ENCODE data around the gene CUL2. TPM values are rescaled to one million over a fixed set of nuclear protein-coding genes. Genes with fewer than 3 reads are reported as not detected.
"Not testable (repeated sequence)": the region's sequence is repeated elsewhere in the genome, so short reads cannot be mapped to it uniquely, and the experiment has no call there.

Gene CUL2
- total RNA-seq, 1 donor from 2014 or later: 18.3 TPM

DNA sequence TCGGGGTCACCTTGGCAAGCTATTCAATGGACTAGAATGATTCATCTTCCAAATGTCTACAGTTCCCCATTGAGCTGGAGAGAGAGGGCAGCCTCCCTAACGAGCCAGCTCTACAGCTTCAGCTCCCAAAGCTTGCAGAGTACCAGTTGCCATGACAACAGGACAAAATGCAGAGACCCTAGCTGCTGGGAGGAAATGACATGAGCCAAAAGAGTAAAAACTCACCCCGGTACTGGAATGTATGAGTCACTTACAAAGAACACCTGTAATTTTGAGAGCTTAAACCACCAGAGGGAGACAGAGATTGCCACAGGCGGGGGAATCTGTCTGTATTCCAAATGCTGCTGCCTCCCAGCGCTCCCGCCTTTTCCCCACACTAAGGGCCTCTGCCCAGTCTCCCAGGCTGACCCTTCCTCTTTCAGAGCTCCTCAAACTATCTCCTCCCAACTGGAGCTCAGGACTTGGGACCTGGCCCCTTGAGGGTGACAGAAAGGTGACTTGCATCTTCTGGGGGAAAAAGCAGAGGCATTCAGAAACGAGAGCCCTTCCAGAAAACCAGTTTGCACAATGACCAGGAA is 95.5 kb downstream of the CUL2 start:
- H3K27me3 ChIP-seq (ENCODE audit: control insufficient read depth in 3 of 3, insufficient read depth in 3 of 3, low read length in 3 of 3): no peaks in the 10 kb centered on the region

DNA sequence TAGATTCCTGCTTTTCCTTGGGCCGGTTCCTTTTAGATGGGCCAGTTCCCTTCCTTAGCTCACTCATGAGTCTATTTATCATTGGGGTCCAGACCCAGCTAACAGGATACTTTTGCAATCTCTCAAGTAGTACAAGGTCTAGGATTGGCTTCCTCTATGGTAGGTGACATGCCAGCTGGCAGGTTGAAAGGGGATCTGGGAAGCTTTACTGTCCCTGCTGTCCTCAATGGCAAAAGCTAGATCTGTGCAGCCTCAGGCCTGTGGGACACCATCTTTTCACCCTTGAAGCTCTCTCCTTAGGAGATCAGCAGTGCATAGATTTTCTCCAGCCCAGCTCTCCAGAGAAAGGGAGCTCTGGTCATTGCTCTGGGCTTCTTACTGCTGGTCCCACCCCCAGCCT is 96.4 kb downstream of the CUL2 start:
- H3K9ac ChIP-seq (ENCODE audit: low read depth in 1 of 3, low read length in 3 of 3): no peak overlapping the region
- no peak overlapping the region for H3K27ac ChIP-seq (ENCODE audit: low read depth, low read length)
- no peaks in the 10 kb centered on the region for H3K27me3 ChIP-seq (ENCODE audit: control insufficient read depth in 3 of 3, insufficient read depth in 3 of 3, low read length in 3 of 3)
- no peaks in the 10 kb centered on the region for H3K4me1 ChIP-seq (ENCODE audit: control insufficient read depth in 3 of 3, insufficient read depth in 3 of 3, low read length in 3 of 3)
- no peaks in the 10 kb centered on the region for H3K36me3 ChIP-seq (ENCODE audit: control insufficient read depth in 3 of 3, insufficient read depth in 3 of 3, low read length in 3 of 3)
- no peaks in the 10 kb centered on the region for H3K9me3 ChIP-seq (ENCODE audit: control insufficient read depth in 3 of 3, low read length in 3 of 3)
- no peak overlapping the region for H3K4me3 ChIP-seq (ENCODE audit: low read length in 3 of 3)

More for the DNA sequence above, 95.5 kb downstream of the CUL2 start:
- H3K9ac ChIP-seq (ENCODE audit: low read depth in 1 of 3, low read length in 3 of 3): no peak overlapping the region
- H3K36me3 ChIP-seq (ENCODE audit: control insufficient read depth in 3 of 3, insufficient read depth in 3 of 3, low read length in 3 of 3): no peaks in the 10 kb centered on the region
- no peaks in the 10 kb centered on the region for H3K9me3 ChIP-seq (ENCODE audit: control insufficient read depth in 3 of 3, low read length in 3 of 3)
- no peaks in the 10 kb centered on the region for H3K4me1 ChIP-seq (ENCODE audit: control insufficient read depth in 3 of 3, insufficient read depth in 3 of 3, low read length in 3 of 3)
- no peak overlapping the region for H3K4me3 ChIP-seq (ENCODE audit: low read length in 3 of 3)
- no peak overlapping the region for H3K27ac ChIP-seq (ENCODE audit: low read depth, low read length)

DNA sequence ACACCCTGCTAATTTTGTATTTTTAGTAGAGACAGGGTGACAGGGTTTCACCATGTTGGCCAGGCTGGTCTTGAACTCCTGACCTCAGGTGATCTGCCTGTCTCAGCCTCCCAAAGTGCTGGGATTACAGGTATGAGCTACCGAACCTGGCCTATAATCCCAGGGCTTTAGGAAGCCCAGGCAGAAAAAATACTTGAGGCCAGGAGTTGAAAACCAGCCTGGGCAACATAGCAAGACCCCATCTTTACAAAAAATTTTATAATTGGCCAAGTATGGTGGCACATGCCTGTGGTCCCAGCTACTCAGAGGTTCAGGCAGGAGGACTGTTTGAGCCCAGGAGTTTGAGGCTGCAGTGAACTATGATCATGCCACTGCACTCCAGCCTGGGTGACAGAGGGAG is 99.0 kb downstream of the CUL2 start:
- not testable (repeated sequence) for H3K9me3 ChIP-seq (ENCODE audit: control insufficient read depth in 3 of 3, low read length in 3 of 3); H3K36me3 ChIP-seq (ENCODE audit: control insufficient read depth in 3 of 3, insufficient read depth in 3 of 3, low read length in 3 of 3); H3K4me3 ChIP-seq (ENCODE audit: low read length in 3 of 3); H3K4me1 ChIP-seq (ENCODE audit: control insufficient read depth in 3 of 3, insufficient read depth in 3 of 3, low read length in 3 of 3); H3K9ac ChIP-seq (ENCODE audit: low read depth in 1 of 3, low read length in 3 of 3); H3K27ac ChIP-seq (ENCODE audit: low read depth, low read length); H3K27me3 ChIP-seq (ENCODE audit: control insufficient read depth in 3 of 3, insufficient read depth in 3 of 3, low read length in 3 of 3)

DNA sequence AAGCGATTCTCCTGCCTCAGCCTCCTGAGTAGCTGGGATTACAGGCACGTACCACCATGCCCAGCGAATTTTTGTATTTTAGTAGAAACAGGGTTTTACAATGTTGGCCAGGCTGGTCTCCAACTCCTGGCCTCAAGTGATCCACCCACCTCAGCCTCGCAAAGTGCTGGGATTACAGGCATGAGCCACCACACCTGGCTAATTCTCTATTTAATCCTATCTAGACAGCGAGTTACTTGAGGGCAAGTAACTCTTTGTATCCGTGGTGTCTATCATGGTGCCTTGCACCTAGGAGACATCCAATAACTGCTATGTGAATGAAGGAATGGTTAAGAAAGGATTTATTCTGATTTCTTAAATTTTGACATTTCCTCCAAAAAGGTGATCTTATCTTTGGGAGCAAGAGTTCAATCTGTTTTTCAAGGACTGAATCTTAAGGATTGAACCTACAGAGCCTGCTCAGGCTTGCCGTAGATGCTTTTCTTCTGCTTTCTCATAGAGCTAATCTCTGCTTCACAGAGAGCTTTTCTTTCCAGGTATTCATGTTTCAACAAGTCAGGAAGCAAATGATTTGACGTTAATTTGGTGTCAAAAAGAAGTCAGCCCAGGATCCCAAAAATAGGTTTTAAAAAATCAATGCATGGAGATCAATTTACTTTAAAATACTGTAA is 101.6 kb downstream of the CUL2 start:
- Histone ChIP-seq H3K36me3 (ENCODE audit: control insufficient read depth in 3 of 3, insufficient read depth in 3 of 3, low read length in 3 of 3) (no peaks in the 10 kb centered on the region), H3K27ac (ENCODE audit: low read depth, low read length) (no peak overlapping the region), H3K27me3 (ENCODE audit: control insufficient read depth in 3 of 3, insufficient read depth in 3 of 3, low read length in 3 of 3) (no peaks in the 10 kb centered on the region), H3K9ac (ENCODE audit: low read depth in 1 of 3, low read length in 3 of 3) (no peak overlapping the region), H3K4me3 (ENCODE audit: low read length in 3 of 3) (no peak overlapping the region), H3K9me3 (ENCODE audit: control insufficient read depth in 3 of 3, low read length in 3 of 3) (peaks cover 2 to 8% (median 3%) of the 10 kb centered on the region in 3 donors), H3K4me1 (ENCODE audit: control insufficient read depth in 3 of 3, insufficient read depth in 3 of 3, low read length in 3 of 3) (no peaks in the 10 kb centered on the region)

DNA sequence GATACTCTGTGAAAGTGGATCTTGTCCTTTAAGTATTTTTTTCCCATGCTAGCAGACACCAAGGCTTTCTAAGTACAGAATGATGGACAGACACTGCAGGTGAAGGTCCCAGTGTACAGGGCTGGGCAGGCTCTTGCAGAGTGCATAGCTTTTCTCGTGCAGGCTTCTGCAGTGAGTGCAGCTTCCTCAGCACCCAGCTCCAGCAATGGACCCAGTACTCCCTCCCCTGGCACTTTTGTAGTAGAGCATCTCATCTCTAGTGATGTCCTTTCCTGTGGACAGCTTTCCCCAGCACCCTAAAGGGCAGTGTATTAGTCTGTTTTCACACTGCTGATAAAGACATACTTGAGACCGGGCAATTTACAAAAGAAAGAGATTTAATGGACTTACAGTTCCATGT is 104.3 kb downstream of the CUL2 start:
- no peak overlapping the region for H3K27ac ChIP-seq (ENCODE audit: low read depth, low read length)
- peaks cover 2 to 8% (median 3%) of the 10 kb centered on the region in 3 donors for H3K9me3 ChIP-seq (ENCODE audit: control insufficient read depth in 3 of 3, low read length in 3 of 3)
- H3K27me3 ChIP-seq (ENCODE audit: control insufficient read depth in 3 of 3, insufficient read depth in 3 of 3, low read length in 3 of 3): no peaks in the 10 kb centered on the region
- H3K9ac ChIP-seq (ENCODE audit: low read depth in 1 of 3, low read length in 3 of 3): no peak overlapping the region
- no peak overlapping the region for H3K4me3 ChIP-seq (ENCODE audit: low read length in 3 of 3)
- no peaks in the 10 kb centered on the region for H3K36me3 ChIP-seq (ENCODE audit: control insufficient read depth in 3 of 3, insufficient read depth in 3 of 3, low read length in 3 of 3)
- no peaks in the 10 kb centered on the region for H3K4me1 ChIP-seq (ENCODE audit: control insufficient read depth in 3 of 3, insufficient read depth in 3 of 3, low read length in 3 of 3)

DNA sequence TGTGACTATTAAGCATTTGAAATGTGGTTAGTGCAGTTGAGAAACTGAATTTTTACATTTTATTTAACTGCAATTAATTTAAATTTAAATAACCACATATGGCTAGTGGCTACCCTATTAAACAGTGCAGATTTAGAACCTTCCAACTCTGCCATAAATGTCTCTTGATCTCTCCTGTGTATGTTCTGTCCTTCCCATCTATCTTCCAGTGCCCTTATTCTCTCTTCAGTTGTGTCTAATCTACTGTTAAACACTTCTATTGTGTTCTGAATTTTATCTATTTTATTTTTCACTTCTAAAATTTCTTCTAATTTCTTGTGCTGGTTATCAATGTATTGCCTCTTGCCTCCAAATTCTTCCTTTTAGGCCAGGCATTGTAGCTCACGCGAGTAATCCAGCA is 105.0 kb downstream of the CUL2 start:
- Histone ChIP-seq H3K4me3 (ENCODE audit: low read length in 3 of 3) (no peak overlapping the region), H3K9ac (ENCODE audit: low read depth in 1 of 3, low read length in 3 of 3) (no peak overlapping the region), H3K27ac (ENCODE audit: low read depth, low read length) (no peak overlapping the region), H3K27me3 (ENCODE audit: control insufficient read depth in 3 of 3, insufficient read depth in 3 of 3, low read length in 3 of 3) (no peaks in the 10 kb centered on the region), H3K4me1 (ENCODE audit: control insufficient read depth in 3 of 3, insufficient read depth in 3 of 3, low read length in 3 of 3) (no peaks in the 10 kb centered on the region), H3K36me3 (ENCODE audit: control insufficient read depth in 3 of 3, insufficient read depth in 3 of 3, low read length in 3 of 3) (no peaks in the 10 kb centered on the region), H3K9me3 (ENCODE audit: control insufficient read depth in 3 of 3, low read length in 3 of 3) (peaks cover 2 to 8% (median 3%) of the 10 kb centered on the region in 3 donors)

DNA sequence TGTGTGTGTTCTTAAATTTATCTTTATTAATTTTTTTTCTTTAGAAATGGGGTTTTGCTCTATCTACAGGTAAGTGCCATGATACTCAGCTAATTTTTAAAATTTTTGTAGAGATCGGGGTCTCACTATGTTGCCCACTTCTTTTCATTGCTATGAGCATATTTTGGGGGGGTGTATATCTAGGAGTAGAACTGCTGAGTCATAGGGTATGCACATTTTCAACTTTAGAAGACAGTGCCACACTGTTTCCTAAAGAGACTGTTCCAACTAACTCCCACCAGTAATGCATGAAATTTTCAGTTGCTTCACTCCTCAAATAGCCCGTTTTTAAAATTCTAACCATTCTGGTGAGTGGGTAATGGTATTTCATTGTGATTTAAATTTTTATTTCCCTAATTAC is 108.3 kb downstream of the CUL2 start:
- H3K9ac ChIP-seq (ENCODE audit: low read depth in 1 of 3, low read length in 3 of 3): no peak overlapping the region
- peaks cover 2 to 8% (median 3%) of the 10 kb centered on the region in 3 donors for H3K9me3 ChIP-seq (ENCODE audit: control insufficient read depth in 3 of 3, low read length in 3 of 3)
- H3K27ac ChIP-seq (ENCODE audit: low read depth, low read length): no peak overlapping the region
- no peak overlapping the region for H3K4me3 ChIP-seq (ENCODE audit: low read length in 3 of 3)
- no peaks in the 10 kb centered on the region for H3K36me3 ChIP-seq (ENCODE audit: control insufficient read depth in 3 of 3, insufficient read depth in 3 of 3, low read length in 3 of 3)
- no peaks in the 10 kb centered on the region for H3K4me1 ChIP-seq (ENCODE audit: control insufficient read depth in 3 of 3, insufficient read depth in 3 of 3, low read length in 3 of 3)
- no peaks in the 10 kb centered on the region for H3K27me3 ChIP-seq (ENCODE audit: control insufficient read depth in 3 of 3, insufficient read depth in 3 of 3, low read length in 3 of 3)

DNA sequence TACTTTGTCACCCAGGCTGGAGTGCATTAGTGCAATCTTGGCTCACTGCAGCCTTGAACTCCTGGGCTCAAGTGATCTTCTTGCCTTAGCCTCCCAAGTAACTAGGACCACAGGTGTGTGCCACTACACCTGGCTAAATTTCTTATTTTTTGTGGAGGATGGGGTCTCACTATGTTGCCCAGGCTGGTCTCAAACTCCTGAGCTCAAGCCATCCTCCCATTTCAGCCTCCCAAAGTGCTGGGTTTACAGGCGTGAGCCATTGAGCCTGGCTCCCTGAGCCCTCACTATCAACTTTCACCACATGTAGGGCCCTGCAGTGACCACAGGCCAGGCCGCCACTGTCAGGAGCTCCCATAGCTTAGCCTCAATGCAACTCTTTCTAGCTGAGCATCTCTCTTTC is 110.2 kb downstream of the CUL2 start:
- no peak overlapping the region for H3K4me3 ChIP-seq (ENCODE audit: low read length in 3 of 3)
- no peaks in the 10 kb centered on the region for H3K27me3 ChIP-seq (ENCODE audit: control insufficient read depth in 3 of 3, insufficient read depth in 3 of 3, low read length in 3 of 3)
- H3K9ac ChIP-seq (ENCODE audit: low read depth in 1 of 3, low read length in 3 of 3): no peak overlapping the region
- H3K27ac ChIP-seq (ENCODE audit: low read depth, low read length): no peak overlapping the region
- H3K36me3 ChIP-seq (ENCODE audit: control insufficient read depth in 3 of 3, insufficient read depth in 3 of 3, low read length in 3 of 3): no peaks in the 10 kb centered on the region
- H3K4me1 ChIP-seq (ENCODE audit: control insufficient read depth in 3 of 3, insufficient read depth in 3 of 3, low read length in 3 of 3): no peaks in the 10 kb centered on the region
- peaks cover 0 to 5% (median 0%) of the 10 kb centered on the region in 3 donors for H3K9me3 ChIP-seq (ENCODE audit: control insufficient read depth in 3 of 3, low read length in 3 of 3)

DNA sequence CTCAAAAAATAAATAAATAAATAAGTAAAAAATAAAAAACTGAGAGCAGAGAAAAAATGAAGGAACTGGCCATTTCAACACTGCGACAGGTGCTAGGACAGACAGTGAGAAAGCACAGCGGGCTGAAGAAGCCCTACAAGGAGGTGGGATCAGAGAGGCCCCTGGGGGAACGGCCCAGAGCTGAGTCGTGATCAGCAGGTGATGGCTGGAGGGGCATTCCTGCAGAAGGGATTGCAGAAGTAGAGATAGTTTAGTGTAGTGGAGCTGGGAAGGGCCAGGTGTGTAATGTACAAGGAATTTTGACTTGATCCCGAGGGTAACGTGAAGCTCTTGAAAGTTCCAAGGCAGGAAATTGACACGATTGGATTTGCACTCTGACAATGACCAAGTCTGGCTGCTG is 112.1 kb downstream of the CUL2 start:
- H3K27me3 ChIP-seq (ENCODE audit: control insufficient read depth in 3 of 3, insufficient read depth in 3 of 3, low read length in 3 of 3): peaks cover 0 to 3% (median 0%) of the 10 kb centered on the region in 3 donors
- H3K27ac ChIP-seq (ENCODE audit: low read depth, low read length): no peak overlapping the region
- no peak overlapping the region for H3K9ac ChIP-seq (ENCODE audit: low read depth in 1 of 3, low read length in 3 of 3)
- no peaks in the 10 kb centered on the region for H3K9me3 ChIP-seq (ENCODE audit: control insufficient read depth in 3 of 3, low read length in 3 of 3)
- no peaks in the 10 kb centered on the region for H3K4me1 ChIP-seq (ENCODE audit: control insufficient read depth in 3 of 3, insufficient read depth in 3 of 3, low read length in 3 of 3)
- H3K36me3 ChIP-seq (ENCODE audit: control insufficient read depth in 3 of 3, insufficient read depth in 3 of 3, low read length in 3 of 3): no peaks in the 10 kb centered on the region
- H3K4me3 ChIP-seq (ENCODE audit: low read length in 3 of 3): no peak overlapping the region

DNA sequence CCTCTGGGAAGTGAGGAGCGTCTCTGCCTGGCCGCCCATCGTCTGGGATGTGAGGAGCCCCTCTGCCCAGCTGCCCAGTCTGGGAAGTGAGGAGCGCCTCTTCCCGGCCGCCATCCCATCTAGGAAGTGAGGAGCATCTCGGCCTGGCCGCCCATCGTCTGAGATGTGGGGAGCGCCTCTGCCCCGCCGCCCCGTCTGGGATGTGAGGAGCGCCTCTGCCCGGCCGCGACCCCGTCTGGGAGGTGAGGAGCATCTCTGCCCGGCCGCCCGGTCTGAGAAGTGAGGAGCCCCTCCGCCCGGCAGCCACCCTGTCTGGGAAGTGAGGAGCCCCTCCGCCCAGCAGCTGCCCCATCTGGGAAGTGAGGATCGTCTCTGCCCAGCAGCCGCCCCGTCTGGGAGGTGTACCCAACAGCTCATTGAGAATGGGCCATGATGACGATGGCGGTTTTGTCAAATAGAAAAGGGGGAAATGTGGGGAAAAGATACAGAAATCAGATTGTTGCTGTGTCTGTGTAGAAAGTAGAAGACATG is 113.7 kb downstream of the CUL2 start:
- not testable (repeated sequence) for H3K9me3 ChIP-seq (ENCODE audit: control insufficient read depth in 3 of 3, low read length in 3 of 3)

More for the DNA sequence above, 113.7 kb downstream of the CUL2 start:
- H3K36me3 ChIP-seq (ENCODE audit: control insufficient read depth in 3 of 3, insufficient read depth in 3 of 3, low read length in 3 of 3); H3K27ac ChIP-seq (ENCODE audit: low read depth, low read length); H3K27me3 ChIP-seq (ENCODE audit: control insufficient read depth in 3 of 3, insufficient read depth in 3 of 3, low read length in 3 of 3); H3K4me1 ChIP-seq (ENCODE audit: control insufficient read depth in 3 of 3, insufficient read depth in 3 of 3, low read length in 3 of 3); H3K9ac ChIP-seq (ENCODE audit: low read depth in 1 of 3, low read length in 3 of 3); H3K4me3 ChIP-seq (ENCODE audit: low read length in 3 of 3): not testable (repeated sequence)
